Heart left ventricle (tissue), 13 donors: ENCODE measurements around the gene SOHLH1.

Source experiments
- CTCF ChIP-seq, 12 donors: fragments of 200-600 bp; sonication (generic) in 4 of 12; IDR thresholded peaks; one replicate each; pipeline versions ENCODE4 v1.5.0 to v1.8.0; 2018 to 2022; ENCODE audit warnings: antibody characterized with exemption in 12 of 12, mild to moderate bottlenecking in 5 of 12
- POLR2A ChIP-seq, 2 donors: fragments of 450-650 bp; IDR thresholded peaks; one replicate each; pipeline ENCODE4 v1.6.1; 2017; ENCODE audit warnings: antibody characterized with exemption in 2 of 2, mild to moderate bottlenecking in 2 of 2, moderate library complexity in 2 of 2
- donor health status: ischemic (EF 13 %, LVEDD 7.1; RV severe dilation, severe dysfunction).
- donor health status: DM: no; HTN: yes; CAD: no.
- donor health status: DM: no; HTN: no; CAD: no.
- donor health status: ischemic (EF 25% LVEDD 6.9; RV normal size, moderate dysfunction).
- donor health status: ischemic (EF 25% LVEDD 5.7; RV mildly dilated, moderate dysfunction).
- donor health status: ischemic (EF 35%, LVEDD 5.7; RV mildly dilated, moderate dysfunction).
- donor health status: nonischemic (EF 11% LVEDD 7.7; RV severe dilation, severe dysfunction).
- donor health status: DM: yes; HTN: yes; CAD: no.
- donor health status: PGD.
- donor health status: ischemic (EF 29% LVEDD 5.4; RV normal size, mild dysfunction).
- donor health status: nonischemic (EF 23%, LVEDD 6.1; RV moderate dilation, normal function).

- TF ChIP-seq CTCF (IDR thresholded peaks at IDR 0.05) (no peak), POLR2A (IDR thresholded peaks at IDR 0.05) (no peak)
These were observed 32.2 kb upstream of the SOHLH1 start for GRCh38 chr9:135731454-135731853.
